Activated gamma-delta T cell (primary cell): ENCODE results near the gene SMTN.
"Not testable (repeated sequence)": the region's sequence is repeated elsewhere in the genome, so short reads cannot be mapped to it uniquely, and the experiment has no call there.

Experiments used
- DNase-seq: peaks from one replicate; lab custom pipeline; 2025; lab: John Stamatoyannopoulos, UW

SMTN gene

DNA sequence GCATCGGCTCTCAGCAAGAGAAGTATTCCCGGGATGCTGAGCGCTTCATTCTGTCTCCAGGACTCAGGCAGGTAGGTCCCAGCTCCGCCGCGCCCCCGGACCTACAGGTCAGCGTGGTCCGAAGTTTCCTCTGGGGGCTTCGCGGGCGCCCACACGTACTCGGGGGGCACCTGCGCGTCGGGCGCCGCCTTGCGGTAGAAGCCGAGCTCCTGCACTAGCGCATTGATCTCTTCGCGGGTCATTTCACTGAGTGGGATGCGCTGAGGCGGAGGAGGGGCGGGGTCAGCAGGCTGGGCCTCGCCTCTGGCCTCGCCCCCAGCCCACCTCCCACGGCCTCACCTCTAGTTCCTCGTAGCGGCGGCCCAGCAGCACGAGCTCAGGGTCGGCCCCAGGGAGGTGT is 23.8 kb downstream of the SMTN start:
- DNase-seq, result no peak

DNA sequence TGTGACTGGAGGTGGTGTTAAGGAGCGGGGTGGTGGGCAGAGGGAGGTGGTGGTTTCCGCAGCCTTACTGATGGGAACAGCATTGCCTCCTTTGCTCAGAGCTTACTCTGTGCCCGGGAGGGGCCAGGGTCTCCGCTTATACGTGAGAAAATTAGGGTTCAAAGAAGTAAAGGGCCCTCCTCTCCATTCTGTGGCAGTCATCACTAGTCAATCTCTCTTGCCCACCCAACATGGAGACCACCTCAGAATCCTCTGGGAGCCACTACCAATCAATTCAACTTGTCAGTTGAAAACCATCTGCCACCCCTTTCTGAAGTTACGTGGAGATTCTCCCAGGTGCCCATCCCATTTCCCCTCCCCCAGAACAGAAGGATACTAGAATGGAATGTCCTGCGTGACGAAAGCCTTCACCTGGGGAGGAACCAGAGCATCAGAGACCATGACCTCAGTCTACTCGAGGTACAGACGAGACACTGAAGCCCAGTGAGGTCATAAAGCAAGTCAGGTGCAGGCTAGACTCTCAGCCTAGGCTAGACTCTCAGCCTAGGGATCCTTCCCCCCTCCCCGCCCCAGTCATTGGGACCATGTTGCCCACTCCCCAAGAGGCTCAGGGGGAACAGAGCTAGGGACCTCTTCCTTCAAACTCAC is 24.3 kb downstream of the SMTN start:
- no peak for DNase-seq

GRCh38 chr22:31106001-31106571 is 25.0 kb downstream of the SMTN start:
- no peak for DNase-seq

DNA sequence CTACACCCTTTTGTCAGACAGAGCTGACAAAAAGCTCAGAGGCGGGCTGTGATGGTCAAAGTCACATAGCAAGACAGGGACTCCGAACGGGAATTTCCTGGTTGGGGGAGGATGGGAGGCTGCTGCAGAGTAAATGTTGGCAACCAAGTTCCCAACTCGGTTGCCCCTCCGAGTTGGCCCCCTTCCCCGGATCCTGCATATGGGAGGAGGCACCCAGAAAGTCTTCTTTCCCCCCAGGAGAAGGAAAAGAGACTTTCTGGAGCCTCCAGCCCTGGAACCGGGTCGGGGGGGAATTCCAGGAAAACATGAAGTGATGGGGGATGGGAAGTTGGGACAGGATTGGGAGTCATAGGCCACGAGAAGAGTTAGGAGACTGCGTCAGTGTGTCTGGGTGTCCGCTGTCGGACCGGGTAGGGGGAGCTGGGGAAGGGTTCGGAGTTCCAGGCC is 25.6 kb downstream of the SMTN start:
- DNase-seq, result no peak

- peak; percentile 76 for DNase-seq
Measured at GRCh38 chr22:31107178-31107893, 26.2 kb downstream of the SMTN start, which contains the start of gene SELENOM. Gene SELENOM, minus strand, starts transcription at chr22:31107568. Its CDS starts 63 bp downstream, at chr22:31107505.

- no peak for DNase-seq
Measured at GRCh38 chr22:31107894-31108218, 26.7 kb downstream of the SMTN start.

- not testable (repeated sequence) for DNase-seq
Measured at GRCh38 chr22:31112547-31113091, 31.5 kb downstream of the SMTN start.

GRCh38 chr22:31118046-31118820 is 37.1 kb downstream of the SMTN start:
- no peak for DNase-seq

- no peak for DNase-seq
Measured at GRCh38 chr22:31119026-31119717, 38.1 kb downstream of the SMTN start.

DNA sequence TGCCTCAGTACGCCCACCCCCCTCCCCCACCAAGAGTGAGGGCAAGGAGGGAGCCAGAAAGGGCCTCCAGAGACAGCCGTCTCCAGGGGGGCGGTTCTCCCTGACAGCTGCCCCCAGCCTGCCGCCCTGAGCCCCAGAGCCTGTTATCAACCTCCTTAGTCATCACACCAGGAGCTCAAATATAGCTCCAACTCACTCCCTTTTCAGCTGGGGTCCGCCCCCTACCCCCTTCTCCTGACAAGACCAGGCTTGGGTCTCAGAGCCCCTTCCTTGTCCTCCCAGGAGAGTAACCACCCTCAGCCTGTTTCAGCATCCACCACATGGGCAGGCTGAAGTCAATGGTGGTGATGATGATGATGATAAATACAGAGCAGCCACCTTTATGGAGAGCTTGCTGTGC is 39.1 kb downstream of the SMTN start:
- no peak for DNase-seq

GRCh38 chr22:31120642-31121041 is 39.5 kb downstream of the SMTN start:
- no peak for DNase-seq

DNA sequence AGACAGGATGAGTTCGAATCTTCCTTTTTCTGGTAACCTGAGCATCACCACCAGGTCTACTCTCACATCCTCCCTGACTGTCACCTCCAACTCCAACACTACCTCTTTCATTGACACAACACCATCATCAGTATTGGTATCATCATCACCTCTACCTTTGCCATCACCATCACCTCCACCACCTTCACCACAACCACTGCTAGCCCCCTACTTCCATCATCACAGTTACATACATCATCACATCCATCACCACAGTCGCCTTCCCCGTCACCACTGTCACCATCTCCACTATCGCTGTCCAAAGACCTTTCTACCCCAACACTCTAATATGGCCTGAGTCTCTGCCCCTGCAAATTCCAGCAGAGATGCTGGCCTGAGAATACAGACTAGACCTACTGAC is 40.3 kb downstream of the SMTN start:
- no peak for DNase-seq

DNA sequence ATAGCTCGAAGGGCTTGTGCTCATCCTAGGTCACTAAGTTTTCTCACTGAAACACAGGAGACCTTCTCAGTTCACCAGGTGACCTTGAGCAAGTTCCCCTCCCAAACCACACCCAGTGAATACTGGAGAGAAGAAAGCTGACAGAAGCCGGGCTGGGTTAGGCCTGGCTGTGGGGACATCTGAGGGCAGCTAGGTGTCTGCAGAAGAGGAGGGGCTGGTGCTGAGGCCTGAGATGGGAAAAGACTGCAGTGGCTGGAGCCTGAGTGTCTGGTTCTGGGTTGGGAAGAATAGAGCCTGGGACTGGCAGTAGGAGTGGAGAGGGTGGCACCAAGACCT is 41.0 kb downstream of the SMTN start:
- no peak for DNase-seq

- DNase-seq, result no peak
Measured at GRCh38 chr22:31122532-31123291, 41.6 kb downstream of the SMTN start, which contains the start of gene INPP5J. Gene INPP5J, plus strand, starts transcription at chr22:31122966. Its CDS starts 49 bp downstream, at chr22:31123015.

GRCh38 chr22:31123292-31123602 is 42.1 kb downstream of the SMTN start:
- no peak for DNase-seq

GRCh38 chr22:31124290-31124689 is 43.2 kb downstream of the SMTN start:
- DNase-seq, result no peak

DNA sequence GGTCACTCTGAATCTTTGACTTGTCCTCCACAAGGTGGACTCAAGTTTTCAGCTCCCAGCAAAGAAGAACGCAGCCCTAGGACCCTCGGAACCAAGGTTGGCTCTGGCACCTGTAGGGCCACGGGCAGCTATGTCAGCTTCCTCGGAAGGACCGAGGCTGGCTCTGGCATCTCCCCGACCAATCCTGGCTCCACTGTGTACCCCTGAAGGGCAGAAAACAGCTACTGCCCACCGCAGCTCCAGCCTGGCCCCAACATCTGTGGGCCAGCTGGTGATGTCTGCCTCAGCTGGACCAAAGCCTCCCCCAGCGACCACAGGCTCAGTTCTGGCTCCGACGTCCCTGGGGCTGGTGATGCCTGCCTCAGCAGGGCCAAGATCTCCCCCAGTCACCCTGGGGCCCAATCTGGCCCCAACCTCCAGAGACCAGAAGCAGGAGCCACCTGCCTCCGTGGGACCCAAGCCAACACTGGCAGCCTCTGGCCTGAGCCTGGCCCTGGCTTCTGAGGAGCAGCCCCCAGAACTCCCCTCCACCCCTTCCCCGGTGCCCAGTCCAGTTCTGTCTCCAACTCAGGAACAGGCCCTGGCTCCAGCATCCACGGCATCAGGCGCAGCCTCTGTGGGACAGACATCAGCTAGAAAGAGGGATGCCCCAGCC is 43.8 kb downstream of the SMTN start:
- no peak for DNase-seq

DNA sequence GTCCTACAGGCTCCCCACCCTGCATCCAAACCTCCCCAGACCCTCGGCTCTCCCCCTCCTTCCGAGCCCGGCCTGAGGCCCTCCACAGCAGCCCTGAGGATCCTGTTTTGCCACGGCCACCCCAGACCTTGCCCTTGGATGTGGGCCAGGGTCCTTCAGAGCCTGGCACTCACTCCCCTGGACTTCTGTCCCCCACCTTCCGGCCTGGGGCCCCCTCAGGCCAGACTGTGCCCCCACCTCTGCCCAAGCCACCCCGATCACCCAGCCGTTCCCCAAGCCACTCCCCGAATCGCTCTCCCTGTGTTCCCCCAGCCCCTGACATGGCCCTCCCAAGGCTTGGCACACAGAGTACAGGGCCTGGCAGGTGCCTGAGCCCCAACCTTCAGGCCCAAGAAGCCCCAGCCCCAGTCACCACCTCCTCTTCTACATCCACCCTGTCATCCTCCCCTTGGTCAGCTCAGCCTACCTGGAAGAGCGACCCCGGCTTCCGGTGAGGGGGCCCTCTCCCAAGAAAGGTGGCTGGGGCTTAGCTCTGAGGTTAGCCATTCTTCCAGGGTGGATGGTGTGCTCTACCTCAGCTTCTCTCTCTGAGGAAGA is 44.5 kb downstream of the SMTN start:
- DNase-seq, result no peak

DNA sequence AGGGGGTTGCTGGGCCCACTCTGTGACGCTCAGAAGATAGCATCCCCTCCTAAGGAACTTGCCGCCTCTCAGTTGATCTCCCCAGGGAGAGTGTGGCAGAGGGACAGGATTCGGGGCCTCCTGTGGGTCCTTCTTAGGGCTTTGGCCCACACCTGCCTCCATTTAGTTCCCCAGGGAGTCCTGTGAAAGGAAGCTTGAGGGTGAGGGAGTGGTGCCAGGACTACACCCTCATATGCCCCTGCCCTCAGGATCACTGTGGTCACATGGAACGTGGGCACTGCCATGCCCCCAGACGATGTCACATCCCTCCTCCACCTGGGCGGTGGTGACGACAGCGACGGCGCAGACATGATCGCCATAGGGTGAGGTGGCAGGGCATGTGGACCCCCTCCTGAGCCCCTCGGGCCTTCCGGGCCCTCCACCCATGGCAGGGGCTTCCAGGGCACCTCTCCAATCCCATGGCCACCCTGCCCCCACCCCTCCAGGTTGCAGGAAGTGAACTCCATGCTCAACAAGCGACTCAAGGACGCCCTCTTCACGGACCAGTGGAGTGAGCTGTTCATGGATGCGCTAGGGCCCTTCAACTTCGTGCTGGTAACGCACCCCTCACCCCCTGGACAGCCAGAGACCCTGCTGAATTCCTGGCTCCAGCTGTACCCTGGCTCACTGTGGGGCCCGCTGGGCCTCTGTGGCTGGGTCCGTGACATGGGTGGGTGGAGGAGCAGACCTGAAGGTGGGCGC is 45.2 kb downstream of the SMTN start:
- no peak for DNase-seq

- DNase-seq, result no peak
Measured at GRCh38 chr22:31126869-31127175, 45.7 kb downstream of the SMTN start.
